ENCODE data around the gene HOXB4.

Gene HOXB4

DNA sequence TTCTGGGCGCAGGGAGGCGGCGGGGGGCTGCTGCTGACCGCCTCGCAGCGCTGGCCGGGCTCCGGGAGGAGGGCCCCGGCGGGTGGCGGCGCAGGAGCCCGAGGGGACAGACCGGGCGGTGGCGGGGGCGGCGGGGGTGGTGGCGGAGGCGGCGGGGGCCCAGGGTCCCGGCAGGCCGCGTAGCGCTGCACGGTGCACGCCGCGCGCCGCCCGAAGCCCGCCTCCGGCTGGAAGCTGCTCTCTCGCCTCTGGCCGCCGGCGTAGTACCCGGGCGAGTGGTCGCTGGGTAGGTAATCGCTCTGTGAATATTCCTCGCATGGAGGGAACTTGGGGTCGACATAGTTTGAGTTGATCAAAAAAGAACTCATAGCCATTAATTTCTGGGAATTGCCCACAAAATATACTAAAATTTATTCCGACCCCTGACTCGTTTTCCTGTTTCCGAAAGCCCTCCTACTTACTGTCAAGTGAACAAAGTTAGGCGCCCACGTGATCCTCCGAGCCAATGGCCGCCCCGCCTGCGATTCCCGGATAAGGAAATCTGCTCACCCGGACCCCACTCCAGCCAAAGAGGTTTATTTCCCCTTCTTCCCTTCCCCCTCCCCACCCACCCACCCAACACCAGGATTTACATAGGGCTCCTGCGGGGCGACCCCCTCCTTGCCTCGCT is at the start of gene HOXB4:
Gene HOXB4 (minus strand): TSS at position 405 of the 670 bp plus-strand sequence. CDS start 31 bp downstream, at position 374.
- DNase-seq: peak; percentile 50 to 57

GRCh38 chr17:48627118-48627597 is 49.0 kb upstream of the HOXB4 start:
- no peak for DNase-seq

DNA sequence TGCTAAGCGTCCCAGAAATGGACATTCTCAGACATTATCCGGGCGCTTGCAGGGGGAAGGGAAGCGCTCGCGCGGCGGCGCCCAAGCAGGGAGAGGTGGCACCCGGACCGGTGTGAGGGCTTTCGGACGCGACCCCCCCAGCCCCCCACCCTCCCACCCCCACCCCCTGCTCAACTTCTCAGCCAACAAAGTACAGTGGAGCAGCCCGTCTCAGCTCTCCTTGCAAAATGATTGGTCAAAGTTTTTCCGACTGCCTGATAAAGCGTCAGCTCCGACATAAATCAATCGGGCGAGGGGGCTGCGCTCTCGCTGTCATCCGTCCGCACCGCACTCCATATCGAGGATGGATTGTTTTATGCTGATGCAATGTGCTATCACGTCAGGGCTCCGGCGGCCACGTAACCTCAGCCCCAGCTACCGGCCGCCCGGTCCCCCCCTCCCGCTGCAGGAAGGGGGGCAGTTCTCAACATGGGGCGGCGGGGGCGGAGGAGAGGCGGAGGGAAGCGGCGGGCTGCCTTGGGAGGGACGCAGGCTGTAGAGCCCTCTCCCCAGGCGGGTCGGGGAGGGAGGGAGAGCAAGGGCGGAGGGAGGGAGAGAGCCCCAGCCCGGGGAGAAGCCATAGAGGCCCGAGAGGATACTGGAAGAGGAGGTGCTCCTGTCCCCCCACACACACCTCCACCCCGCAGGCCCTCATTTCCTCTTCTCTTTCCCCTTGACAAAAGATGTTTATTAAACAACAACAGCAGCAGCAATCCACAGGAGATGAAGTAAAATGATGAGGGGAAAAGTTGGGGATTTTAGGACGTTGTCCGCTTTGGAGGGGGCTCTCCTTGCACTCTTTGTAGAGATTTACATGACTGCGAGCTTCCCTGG is 48.3 kb upstream of the HOXB4 start, which contains the start of gene HOXB9:
Gene HOXB9 (minus strand): TSS at position 114 of the 873 bp plus-strand sequence. CDS start 89 bp downstream, at position 25.
- no peak for DNase-seq

DNA sequence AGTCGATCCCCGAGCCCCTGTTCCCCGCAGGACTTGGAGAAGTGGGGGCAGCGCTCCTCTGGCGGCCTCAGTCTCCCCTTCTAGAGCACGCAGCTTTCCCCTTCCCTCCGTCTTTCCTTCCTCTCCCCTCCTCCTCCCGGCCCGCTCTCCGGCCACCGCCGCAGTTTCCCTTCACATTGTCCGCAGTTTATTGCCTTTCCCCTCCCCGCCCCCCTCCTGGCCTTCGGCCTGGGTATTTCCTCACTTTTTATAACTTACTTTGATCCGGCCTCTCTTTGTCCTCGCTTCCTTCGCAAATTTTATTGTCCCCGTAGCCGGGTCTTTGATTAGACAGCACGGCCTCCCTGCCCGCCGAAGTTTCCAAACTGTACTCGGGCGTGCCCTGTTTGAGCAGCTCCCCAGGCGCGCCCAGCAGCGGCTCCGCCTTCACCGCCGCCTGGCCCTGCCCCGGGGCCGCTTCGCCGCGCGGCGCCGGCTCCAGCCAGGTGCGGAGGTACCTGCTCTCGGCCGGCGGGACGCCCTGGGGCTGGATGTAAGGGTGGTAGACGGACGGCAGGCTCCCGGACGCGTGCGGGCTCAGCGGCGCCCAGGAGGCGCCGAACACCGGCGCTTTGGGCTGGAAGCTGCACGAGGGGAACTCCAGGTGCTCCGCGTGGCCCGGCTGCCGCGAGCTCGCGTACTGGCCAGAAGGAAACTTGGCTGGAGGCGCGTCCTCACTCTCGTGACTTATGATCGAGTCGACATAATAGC is 47.5 kb upstream of the HOXB4 start:
- no peak for DNase-seq

GRCh38 chr17:48624544-48625494 is 46.7 kb upstream of the HOXB4 start:
- no peak for DNase-seq

DNA sequence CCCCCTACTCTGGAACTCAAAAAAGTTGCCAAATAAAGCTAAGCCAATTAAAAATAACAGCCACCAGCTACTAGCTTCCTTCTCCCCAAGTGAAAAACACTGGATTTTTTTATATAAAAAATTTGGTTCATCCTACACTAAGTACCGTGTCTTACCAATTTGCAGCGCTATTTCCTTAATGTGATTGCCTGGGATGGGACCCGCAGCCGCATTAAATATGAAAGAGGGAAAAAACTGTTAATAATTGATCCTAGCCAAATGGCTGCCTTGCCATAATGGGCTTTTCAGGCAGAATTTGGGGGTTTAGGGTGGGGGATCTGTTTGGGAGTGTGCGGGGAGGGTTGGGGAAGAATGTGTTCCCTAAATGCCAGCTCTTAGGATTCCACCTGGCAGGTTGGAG is 46.0 kb upstream of the HOXB4 start:
- no peak for DNase-seq

GRCh38 chr17:48623583-48623982 is 45.4 kb upstream of the HOXB4 start:
- DNase-seq: no peak

GRCh38 chr17:48622857-48623256 is 44.7 kb upstream of the HOXB4 start:
- DNase-seq: no peak

GRCh38 chr17:48621410-48622392 is 43.6 kb upstream of the HOXB4 start:
- no peak for DNase-seq

GRCh38 chr17:48620461-48621139 is 42.5 kb upstream of the HOXB4 start:
- DNase-seq: no peak

GRCh38 chr17:48619826-48620449 is 41.8 kb upstream of the HOXB4 start:
- no peak for DNase-seq

DNA sequence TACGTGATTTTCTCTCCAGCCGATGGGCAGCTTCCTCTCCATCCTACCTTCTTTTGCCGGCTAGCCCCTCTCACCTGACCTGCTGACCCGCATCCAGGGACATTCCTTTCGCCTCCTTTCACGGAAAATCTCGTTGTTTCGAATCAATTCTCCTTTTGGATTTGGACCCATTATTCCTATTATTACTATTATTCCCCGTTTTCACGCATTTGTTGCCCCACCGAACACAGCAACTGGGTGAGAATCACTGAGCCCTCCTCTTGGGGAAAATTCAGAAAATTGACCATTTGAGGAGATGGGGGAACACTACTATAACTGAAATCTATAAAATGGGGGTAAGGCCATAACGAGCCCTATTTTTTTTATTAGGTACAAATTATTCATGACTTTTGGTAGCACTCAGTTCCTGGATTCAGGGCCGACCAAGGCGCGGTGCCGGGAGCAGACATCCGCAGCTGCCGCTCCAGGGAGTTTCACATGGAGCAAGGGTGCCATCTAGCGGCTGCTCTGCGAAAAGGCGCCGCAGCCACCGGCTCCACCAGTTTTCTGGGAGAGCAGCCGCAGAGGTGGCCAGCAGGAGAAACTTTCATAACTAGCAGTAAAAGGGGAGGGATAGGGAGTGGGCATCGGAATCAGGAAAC is 40.2 kb upstream of the HOXB4 start:
- peak; percentile 65 to 94 for DNase-seq

DNA sequence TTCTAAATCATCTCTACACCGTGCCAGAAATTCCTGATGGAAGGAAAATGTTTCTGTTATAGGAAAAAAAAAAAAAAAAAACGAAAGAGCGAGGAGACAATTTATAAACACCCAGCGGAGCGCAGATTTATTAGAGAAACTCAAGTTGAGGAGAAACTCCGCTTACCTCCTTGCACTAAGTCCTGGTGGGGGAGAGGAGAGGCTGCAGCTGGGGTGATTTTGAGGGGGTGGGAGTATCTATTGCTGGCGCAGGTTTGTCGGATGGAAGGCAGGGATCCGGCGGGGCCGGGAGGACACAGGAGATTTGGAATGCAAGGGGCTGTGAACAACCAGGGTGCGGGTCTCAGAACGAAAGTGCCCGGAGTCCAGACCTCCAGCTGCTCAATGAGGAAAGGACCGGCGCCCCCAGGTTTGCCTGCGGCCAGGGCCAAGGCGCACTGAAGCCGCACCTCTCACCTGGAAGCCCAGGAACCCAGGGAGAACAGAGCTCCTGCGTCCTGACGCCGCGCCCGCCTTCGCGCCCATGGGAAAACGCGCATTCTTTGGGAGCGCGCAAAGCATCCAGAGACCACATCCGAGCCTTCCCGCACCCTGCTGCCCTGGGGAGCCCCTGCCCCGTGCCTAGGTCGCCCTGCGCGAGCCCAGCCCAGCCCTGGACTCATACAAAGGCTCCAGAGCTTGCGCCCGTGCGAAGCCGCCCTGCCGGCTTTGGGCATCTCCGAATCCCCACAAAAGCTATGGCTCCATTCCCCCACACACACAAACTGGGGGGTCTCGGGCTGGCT is 39.5 kb upstream of the HOXB4 start:
- DNase-seq: no peak

GRCh38 chr17:48616717-48617470 is 38.7 kb upstream of the HOXB4 start:
- no peak for DNase-seq

DNA sequence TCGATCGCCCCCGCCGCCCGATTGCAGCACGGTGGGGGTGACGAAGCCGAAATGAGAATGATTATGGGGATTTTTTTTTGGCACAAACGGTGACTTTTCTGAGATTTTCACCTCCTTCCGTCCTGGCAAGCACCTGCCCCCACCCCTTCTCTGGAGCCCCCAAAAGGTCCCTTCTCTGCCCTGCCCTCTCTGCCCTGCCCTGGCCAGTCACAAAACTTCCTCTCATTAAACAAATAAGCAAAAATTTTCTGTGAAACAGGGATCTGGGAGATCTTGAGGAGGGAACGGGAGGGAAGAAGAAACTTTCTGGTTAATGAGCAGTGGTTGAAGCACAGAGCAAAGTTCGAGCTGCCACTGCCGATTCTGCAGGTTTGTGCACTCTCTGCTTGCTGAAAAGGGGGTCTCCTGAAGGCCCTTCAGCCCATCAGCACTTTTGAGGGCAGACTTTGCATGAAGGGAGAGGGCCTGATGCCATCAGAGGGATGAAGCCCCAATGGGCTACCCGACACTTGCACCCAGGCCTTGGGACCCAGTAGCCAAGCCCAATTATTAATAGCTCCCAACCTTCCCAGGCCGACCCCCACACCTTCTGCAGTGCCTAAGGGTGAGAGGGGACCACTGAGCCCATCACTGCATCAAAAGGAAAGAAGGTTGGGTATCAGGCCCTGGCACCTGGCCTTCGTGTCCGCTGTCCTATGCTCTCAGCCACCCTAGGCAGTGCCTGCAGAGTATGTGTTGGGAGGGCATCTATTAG is 38.0 kb upstream of the HOXB4 start:
- DNase-seq: no peak
